Measurements from ENCODE around the gene GFI1B.

GRCh38 chr9:132993511-132993939, 15.0 kb downstream of the GFI1B start:
- TF ChIP-seq CTCF (IDR thresholded peaks at IDR 0.05) (no peak), POLR2A (IDR thresholded peaks at IDR 0.05) (no peak)

Data from lower leg skin (tissue), 3 donors.